NCI-H146 treated with DMSO at 0.1 percent for 48 hours (cell line): ENCODE data around the gene EMB.
"Not testable (repeated sequence)": the region's sequence is repeated elsewhere in the genome, so short reads cannot be mapped to it uniquely, and the experiment has no call there.

ENCODE experiments used
- DNase-seq: peaks from one replicate; lab custom pipeline; 2025; ENCODE audit not compliant: unreplicated experiment; lab: John Stamatoyannopoulos, UW

The EMB gene

DNA sequence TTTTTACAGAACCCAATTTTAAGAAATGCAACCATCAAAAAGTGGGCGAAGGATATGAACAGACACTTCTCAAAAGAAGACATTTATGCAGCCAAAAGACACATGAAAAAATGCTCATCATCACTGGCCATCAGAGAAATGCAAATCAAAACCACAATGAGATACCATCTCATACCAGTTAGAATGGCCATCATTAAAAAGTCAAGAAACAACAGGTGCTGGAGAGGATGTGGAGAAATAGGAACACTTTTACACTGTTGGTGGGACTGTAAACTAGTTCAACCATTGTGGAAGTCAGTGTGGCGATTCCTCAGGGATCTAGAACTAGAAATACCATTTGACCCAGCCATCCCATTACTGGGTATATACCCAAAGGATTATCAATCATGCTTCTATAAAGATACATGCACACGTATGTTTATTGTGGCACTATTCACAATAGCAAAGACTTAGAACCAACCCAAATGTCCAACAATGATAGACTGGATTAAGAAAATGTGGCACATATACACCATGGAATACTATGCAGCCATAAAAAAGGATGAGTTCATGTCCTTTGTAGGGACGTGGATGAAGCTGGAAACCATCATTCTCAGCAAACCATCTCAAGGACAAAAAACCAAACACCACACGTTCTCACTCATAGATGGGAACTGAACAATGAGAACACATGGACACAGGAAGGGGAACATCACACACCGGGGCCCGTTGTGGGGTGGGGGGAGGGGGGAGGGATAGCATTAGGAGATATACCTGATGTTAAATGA lies 19.7 kb downstream of the EMB start:
- DNase-seq: not testable (repeated sequence)

DNA sequence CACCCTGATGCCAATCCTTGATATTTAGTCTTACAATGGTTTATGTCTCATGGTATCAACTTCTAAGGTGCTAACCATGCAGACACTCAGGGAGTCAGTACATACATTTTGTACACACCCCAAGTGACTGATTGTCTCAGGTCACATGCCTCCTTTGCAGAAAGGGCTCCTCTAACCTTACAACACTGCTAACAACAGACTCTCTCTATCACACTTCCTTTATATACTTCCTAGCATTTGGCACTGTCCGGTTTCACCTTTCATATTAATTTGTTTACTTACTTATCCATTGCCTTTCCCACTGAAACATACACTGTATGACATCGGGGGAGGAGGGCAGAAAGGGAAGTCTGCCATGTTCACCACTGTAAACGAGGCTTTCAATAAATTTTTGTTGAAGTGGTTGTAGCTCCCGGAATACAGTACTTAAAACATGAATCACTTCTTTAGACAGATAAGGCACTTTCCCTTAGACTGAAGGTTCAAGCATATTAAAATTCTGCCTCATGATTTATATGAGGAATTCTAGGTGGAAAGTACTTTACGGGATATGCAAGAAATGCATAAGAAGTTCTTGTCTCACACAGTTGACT lies 20.6 kb downstream of the EMB start:
- DNase-seq: no peak

DNA sequence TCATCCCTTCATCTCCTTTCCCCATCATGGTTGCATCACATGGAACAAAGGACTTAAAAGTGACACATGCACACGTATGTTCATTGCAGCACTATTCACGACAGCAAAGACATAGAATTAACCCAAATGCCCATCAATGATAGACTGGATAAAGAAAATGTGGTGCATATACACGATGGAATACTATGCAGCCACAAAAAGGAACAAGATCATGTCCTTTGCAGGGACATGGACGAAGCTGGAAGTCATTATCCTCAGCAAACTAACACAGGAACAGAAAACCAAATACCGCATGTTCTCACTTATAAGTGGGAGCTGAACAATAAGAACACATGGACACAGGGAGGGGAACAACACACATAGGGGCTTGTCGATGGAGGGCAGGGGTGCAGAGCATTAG lies 21.4 kb downstream of the EMB start:
- DNase-seq: not testable (repeated sequence)

DNA sequence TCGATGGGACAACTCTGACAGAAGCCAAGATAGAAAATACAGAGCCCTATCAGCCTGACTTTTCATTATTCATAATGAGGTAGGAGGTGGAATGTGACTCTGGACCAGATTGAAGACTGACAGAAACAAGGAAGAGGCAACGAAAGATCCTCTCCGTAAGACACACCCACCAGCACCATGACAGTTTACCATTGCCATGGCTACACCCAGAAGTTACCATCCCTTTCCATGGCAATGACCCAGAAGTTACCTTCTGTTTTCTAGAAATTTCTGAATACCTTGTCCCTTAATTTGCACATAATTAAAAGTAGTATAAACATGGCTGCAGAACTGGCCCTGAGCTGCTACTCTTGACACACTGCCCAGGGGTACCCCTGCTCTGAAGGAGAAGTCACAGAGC lies 24.5 kb downstream of the EMB start:
- not testable (repeated sequence) for DNase-seq

DNA sequence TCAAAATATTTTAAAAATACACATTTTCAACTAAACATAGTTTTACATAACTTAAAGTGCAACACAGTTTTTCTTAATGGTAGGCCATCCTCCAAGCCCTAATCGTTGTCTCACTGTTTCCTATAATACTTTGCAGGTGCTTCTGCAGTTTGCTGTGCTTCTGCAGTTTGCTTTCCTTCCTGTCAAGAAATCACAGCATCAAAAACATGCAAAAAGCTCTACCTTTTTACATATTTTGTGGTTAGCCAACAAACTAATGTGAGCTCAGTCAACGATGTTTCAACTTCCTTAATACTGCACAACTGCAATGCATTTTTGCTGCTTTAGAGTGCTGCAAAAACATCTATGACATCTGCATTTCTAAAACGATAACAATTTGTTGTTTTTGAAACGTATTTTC lies 25.2 kb downstream of the EMB start:
- no peak for DNase-seq

DNA sequence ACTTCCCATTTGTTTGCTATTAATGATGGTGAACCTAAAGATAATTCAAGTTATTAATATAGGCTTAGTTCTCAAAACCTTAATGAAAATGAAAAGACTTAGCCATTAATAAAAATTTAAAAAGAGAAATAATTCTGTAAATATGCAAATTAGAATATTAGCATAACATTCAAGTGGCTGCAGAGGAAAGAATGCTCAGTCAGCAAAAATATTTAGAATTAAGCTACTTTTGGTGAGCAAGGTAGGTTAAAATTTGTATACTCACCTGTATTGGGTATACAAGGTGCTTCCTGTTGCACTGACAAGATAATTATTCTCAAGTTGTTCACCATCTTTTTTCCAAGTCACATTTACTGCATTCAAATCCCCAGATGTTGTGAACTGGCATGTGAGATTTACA lies 30.2 kb downstream of the EMB start:
- not testable (repeated sequence) for DNase-seq

DNA sequence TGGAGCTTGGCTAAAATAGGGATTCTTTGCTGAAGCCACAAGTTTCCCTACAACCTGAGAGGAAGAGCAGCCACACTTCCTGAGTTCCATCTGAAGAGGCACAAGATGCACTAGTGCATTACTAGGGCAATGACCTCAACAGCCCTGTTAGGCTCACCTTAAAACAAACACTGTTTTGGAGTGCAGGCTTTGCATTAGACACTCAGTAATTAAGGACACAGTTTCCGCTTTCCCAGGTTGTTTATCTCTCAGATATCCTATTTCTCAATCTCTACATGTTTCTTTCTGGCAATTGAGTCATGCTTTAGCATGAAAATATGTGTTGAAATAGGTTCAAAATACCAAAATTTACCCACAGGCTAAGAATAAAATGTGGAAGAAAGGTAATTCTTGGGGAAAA lies 34.2 kb downstream of the EMB start:
- DNase-seq: no peak

DNA sequence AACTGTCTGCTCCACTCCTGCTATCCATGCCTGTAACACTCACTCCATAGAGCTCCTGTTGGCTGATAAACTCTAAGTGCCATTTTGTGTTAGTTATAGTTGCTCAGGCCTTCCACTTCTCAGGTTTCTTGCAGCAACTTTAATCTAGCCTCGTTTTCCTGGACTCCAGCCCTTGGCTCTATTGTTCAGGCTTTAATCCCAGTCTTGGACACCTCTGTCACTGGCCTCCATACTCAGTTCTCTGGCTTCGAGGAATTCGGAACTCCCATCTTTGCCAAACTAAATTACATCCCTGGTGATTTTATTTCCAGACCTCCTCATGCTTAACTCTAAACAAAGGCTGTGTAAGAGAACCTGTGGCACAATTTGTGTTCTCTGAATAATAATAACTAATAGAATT lies 39.8 kb downstream of the EMB start:
- DNase-seq: no peak

DNA sequence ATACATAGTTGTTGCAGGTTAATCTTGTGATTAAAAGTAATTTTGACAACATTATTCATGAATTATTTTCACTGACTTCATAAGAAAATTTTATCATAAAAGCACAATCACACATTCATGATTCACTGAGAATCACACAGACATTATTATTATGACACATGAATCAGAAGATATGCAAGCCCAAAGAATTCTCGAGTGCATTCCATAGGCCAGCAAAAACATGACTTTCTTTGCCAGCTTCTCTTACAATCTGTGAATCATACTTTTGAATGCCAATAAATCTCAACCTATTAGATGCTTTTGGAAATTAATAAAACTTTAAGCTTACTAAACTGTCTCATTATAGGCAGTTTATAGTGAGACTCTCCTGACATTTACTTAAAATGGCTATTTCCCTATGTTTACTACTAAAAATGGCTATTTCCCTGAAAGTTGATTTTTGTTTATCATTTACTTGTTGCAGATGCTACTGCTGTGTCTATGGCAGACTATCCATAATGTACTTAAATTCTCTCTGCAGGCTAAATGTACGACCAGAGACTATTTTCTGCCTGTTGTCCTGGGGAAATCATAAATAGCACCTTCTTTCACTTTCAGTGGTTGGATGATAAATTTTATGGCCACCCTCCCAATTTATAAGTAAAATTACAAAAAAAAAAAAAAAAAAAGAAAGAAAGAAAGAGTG lies 47.0 kb downstream of the EMB start:
- DNase-seq: not testable (repeated sequence)

DNA sequence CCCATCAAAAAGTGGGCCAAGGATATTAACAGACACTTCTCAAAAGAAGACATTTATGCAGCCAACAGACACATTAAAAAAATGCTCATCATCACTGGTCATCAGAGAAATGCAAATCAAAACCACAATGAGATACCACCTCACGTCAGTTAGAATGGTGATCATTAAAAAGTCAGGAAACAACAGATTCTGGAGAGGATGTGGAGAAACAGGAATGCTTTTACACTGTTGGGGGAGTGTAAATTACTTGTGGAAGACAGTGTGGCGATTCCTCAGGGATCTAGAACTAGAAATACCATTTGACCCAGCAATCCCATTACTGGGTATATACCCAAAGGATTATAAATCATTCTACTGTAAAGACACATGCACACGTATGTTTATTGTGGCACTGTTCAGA lies 48.8 kb downstream of the EMB start:
- DNase-seq: not testable (repeated sequence)

DNA sequence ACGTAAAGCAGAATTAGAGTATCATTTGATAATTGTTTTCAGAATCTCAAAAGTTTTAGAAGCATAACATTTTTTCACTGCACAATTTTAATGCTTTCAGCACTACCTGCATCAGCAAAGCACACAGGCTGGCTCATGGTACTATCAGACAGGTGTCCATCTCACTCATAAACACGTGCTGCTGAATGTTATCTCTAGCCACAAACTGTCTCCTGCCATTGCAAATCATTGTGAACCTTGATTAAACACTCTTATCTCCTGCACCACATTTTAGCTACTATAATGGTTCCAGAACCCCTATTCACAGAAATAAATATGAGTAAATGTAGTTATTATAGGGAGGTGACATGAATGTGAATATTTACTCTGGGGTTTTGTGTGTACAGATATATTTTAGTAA lies 56.7 kb downstream of the EMB start:
- DNase-seq: peak; percentile 90

DNA sequence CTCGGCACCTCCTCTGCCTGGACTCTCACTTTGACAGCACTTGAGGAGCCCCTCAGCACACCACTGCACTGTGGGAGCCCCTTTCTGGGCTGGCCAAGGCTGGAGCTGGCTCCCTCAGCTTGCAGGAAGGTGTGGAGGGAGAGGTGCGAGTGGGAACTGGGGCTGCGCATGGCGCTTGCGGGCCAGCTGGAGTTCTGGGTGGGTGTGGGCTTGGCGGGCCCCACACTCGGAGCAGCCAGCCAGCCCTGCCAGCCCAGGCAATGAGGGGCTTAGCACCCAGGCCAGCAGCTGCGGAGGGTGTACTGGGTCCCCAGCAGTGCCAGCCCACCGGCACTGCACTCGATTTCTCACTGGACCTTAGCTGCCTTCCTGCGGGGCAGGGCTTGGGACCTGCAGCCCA lies 64.4 kb downstream of the EMB start:
- DNase-seq: not testable (repeated sequence)

DNA sequence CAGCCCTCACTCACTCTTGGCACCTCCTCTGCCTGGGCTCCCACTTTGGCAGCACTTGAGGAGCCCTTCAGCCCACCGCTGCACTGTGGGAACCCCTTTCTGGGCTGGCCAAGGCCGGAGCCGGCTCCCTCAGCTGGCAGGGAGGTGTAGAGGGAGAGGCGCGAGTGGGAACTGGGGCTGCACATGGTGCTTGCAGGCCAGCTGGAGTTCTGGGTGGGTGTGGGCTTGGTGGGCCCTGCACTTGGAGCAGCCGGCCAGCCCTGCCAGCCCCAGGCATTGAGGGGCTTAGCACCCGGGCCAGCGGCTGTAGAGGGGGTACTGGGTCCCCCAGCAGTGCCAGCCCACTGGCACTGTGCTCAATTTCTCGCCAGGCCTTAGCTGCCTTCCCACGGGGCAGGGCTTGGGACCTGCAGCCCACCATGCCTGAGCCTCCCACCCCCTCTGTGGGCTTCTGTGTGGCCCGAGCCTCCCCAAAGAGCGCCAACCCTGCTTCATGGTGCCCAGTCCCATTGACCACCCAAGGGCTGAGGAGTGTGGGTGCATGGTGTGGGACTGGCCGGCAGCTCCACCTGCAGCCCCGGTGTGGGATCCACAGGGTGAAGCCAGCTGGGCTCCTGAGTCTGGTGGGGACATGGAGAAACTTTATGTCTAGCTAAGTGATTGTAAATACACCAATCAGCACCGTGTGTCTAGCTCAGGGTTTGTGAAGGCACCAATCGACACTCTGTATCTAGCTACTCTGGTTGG lies 71.6 kb downstream of the EMB start:
- not testable (repeated sequence) for DNase-seq

DNA sequence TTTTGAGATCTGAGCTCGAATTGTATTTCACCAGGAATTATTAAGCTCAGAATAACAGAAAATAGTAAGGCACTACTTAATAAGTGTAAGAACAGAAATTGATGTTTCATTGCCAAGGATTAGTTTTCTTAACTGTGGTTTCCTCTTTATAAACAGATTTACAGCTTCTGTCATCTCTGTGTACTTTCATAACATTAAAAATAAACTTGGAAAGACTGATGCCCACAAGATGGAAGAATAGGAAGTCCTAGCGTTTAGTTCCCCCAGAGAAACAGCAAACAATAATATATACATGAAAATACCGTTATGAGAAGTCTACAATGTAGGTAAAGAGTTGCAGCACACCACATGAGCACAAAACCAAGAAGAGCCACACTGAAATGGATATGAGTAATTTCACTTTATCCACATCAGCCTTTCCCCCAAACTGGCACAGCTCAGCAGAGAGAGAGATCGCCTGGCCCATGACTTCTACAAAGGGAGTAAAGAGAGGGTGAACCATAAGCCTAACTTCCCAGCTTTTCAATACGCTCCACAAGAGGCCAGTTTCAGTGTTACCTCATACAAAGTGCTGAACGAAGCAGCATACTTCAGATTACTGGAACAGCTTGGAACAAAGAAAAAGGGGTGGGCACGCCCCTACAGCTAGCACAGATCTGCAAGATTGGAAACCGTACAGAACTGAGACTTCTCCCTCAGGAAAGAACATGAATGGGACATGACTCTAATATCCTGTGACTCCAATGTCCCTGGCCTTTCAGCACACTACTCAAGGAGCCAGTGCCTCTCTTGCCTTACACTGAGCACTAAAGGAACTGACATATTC lies 75.4 kb downstream of the EMB start:
- DNase-seq: no peak

DNA sequence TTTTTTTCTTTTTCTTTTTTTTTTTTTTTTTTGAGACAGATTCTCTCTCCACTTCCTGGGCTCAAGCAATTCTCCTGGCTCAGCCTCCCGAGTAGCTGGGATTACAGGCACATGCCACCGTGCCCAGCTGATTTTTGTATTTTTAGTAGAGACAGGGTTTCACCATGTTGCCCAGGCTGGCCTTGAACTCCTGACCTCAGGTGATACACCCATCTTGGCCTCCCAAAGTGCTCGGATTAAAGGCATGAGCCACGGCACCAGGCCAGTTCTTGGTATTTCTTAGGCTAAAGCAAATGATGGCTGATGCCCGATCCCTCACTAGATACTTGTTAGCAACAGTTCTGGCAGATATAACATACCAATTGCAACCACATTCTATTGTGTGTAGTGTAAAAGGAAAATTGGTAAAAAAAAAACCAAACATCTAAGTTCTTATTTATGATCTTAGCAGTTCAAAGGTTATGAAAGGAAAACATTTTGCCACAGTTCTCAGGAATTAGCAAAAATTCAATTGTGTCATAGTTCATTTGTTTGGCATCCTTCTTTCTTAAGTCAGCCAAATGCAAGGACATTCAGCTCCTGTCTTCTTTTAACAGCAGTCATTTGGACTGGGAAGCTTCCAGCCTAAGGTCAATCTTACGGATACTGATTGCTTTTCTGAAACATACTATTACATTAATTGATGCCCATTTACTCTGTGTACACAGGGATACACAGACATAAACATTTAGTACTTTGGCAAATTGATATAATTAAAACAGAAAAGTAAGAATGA lies 76.4 kb downstream of the EMB start:
- not testable (repeated sequence) for DNase-seq

DNA sequence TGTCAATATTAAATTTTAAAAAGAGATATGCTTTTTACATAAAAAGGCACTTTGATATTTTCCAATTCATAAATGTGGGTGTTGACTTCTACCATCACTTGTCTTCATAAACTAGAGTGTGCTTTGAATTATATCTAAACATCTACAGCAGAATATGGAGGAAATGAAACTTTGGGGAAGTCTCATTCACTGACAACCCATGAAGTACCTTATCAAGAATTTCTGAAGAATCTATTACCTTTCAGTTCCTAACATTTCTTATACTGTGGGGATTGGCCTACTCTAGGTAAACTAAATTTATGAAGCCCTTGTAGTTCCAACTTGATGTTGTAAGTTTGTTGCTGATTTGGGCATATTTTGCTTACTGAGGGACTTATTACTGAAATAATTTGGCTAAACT lies 81.9 kb downstream of the EMB start:
- no peak for DNase-seq

DNA sequence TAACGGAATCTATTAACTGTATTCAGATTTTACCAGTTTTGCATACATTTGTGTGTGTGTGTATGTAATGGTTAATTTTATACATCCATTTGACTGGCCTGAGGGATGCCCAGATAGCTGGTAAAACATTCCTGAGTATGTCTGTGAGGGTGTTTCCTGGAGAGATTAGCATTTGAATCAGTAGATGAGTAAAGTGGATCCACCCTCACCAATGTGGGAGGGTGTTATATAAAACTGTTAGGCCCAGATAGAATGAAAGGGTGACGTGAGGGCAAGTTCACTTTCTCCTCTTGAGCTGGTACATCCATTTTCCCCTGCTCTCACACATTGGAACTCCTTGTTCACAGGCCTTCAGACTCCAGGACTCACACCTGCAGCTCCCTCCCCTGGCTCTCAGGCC lies 88.7 kb downstream of the EMB start:
- no peak for DNase-seq
